ENCODE data around the gene DTYMK.

Gene DTYMK

DNA sequence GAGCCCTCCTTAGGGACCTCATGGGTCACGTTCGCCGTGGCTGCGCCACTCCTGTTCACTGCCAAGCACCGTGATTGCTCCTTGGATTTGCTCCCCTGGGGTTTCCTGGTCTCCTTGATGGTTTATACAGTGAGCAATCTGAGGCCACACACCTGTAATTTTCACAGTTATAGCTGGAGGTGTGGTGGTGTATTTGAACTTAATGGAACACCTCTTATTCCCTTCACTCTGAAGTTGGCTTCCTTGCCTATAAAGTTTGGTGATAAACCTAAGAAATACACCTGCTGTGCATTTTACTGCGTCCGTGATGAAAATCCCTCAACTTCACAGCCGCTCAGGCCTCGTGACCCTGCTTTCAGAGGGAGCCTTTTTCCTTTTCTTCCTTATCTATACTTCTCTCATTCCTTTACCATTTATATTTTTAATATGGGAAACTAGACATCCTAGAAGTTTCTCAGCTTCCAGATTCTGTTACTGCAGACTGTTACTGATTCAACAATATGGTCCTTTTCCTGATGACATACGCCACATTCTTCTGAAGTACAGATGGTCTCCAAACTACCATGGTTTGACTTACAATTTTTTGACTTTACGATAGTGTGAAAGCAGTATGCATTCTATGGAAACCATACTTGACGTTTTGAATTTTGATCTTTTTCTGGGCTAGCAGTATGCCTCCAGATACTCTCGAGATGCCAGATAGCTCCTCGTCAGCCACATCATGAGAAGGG, 40.5 kb downstream of the DTYMK start:
- DNase-seq (ENCODE audit: low read depth): no peak

DNA sequence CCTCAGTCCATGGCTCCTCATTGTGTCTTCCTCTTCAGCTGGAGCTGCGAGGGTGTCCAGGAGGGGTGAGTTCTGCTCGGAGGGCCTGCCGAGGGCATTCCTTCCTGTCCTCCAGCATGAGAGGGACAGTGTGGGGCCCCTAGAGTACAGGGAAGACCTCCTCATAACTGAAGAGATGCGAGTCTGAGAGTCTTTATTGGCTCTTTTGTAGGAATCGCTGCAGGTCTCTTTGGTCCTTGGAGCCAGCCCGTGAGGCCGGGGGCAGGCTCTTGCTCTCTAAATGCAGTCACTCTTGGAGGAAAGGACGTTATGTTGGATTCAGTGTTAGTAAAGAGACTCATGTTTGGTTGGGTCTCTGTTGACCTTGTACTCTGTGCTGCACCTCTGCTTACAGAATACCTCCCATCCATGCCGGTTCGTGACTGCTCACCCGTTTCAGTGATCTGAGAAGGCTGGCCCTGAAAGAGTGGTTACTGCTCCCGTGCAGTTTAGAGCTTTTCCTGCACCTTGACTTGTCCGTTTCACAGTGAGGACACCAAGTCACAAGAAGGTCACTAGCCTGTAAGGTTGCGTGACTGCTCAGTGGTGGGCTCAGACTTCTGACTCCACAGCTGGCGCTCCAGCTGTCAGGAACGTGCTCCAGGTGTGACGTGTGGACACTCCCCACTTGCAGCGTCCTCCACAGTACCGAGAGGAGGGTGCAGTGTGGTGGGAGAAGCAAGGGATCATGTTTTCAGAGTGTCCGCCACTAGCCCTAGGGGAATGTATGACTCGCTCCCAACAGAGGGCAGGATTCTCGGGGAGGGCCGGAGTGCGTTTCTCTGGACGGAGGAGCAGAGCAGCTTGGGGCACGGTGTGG, 41.3 kb downstream of the DTYMK start:
- no peak for DNase-seq (ENCODE audit: low read depth)

GRCh38 chr2:241641631-241642030, 45.0 kb downstream of the DTYMK start:
- DNase-seq (ENCODE audit: low read depth): no peak

DNA sequence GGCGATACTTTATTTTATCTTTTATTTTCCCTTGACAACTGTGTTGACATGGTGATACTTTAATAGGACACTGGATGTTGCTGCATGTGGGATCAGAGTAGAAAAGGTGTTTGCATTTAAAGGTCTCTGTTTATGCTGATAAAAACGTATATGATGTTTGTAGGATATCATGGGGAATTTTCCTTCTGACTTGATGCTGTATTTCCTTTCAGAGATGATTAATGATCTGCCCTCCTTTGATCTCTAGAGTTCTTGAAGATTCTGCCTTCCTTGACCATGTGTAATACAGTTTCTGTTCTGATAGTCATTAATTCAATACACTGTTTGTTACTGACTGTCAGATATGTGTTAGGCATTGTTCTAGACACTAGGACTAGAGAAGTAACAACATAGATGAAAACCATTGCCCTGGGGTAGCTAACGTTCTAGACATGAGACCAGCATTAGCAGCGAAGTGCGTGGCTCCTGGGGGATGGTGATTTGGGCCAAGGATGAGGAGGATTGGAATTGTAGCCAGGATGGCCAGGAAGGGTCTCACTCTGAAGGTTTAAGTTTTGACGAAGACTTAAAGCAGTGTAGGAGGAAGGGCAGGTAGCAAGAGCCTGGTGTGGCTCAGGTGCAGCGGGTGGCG, 46.3 kb downstream of the DTYMK start:
- DNase-seq (ENCODE audit: low read depth): no peak

- DNase-seq (ENCODE audit: low read depth): no peak
These were observed 47.2 kb downstream of the DTYMK start for GRCh38 chr2:241639385-241639784.

DNA sequence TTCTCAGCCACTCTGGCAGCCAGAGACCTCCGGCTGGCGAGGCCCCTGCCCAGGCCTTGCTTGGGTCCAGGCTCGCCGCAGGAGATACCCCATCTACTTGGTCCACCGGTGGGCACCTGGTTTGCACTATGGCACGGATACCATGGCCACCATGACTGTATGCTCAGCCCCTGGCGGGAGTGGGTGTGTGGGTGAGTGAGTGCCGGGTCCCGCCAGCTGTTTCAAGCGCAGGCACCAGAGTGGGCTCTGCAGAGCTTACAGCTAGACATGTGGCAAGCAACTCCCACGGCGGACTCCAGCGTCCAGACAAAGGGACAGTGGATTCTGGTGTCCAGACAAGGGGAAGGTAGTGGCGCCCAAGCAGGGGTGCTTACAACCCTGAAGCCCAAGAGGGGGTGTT, 47.7 kb downstream of the DTYMK start:
- no peak for DNase-seq (ENCODE audit: low read depth)

GRCh38 chr2:241637795-241638660, 48.6 kb downstream of the DTYMK start:
- DNase-seq (ENCODE audit: low read depth): no peak

DNA sequence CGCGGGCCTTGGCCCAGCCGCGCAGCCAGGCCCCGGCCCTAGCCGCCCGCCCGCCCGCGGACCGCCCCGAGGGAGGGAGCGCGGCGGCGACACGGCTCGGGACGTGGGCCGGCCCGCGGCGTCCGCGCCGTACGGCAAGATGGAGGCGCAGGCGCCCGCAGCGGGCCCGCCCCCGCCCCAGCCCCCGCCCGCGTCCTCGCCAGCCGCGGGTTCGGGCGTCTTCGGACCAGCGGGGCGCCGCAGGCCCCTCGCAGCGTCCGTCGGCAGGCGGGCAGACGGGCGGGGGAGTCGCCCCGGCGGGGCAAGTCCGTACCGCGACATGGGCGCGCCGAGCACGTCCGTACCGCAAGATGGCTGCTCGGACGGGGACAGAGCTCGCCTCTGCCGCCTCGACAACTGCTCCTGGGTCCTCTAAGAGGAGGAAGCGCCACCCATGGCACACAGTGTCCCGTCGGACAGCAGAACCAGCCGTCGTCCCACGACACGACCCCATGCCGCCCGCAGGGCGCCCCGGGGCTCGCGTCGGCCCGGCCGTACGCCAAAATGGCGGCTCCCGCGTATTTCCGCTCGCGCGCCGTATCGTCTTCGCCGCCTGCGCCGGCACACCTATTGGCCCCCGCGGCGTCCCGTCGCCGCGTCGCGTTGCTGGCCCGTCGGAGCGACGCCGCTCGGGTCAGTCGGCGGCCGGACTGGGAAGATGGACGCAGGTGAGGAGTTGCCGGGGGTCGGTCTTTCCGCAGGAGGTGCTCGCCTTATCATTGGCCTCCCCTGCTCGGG, 49.4 kb downstream of the DTYMK start, which contains the start of the genes ATG4B and THAP4:
Gene ATG4B (plus strand): TSS at position 676 of the 777 bp plus-strand sequence. CDS start 22 bp downstream, at position 698.
Gene THAP4 (minus strand): TSS at position 141 of the 777 bp plus-strand sequence. CDS start 141 bp downstream, outside the sequence.
- peak; percentile 40 for DNase-seq (ENCODE audit: low read depth)

GRCh38 chr2:241636182-241637017, 50.2 kb downstream of the DTYMK start:
- DNase-seq (ENCODE audit: low read depth): no peak

DNA sequence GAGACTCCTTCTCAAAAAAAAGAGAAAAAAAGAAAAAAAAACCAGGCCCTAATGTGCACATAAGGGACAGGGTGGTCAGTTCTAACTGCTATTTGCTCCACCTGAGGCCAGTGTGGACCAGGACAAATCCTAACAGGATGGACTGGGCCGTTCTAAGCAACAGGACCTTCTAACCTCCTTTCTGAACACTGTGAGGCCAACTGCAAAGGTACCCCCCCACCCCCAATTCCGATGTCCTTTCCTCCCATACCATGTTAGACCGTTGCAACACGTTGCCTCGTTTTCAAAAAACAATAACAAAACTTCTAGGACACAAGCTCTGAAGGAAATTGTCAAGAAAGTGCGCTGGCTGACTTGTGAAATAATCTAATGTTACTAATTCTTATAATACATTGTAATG, 50.9 kb downstream of the DTYMK start:
- no peak for DNase-seq (ENCODE audit: low read depth)

- DNase-seq (ENCODE audit: low read depth): no peak
These were observed 53.1 kb downstream of the DTYMK start for GRCh38 chr2:241633561-241633960.

DNA sequence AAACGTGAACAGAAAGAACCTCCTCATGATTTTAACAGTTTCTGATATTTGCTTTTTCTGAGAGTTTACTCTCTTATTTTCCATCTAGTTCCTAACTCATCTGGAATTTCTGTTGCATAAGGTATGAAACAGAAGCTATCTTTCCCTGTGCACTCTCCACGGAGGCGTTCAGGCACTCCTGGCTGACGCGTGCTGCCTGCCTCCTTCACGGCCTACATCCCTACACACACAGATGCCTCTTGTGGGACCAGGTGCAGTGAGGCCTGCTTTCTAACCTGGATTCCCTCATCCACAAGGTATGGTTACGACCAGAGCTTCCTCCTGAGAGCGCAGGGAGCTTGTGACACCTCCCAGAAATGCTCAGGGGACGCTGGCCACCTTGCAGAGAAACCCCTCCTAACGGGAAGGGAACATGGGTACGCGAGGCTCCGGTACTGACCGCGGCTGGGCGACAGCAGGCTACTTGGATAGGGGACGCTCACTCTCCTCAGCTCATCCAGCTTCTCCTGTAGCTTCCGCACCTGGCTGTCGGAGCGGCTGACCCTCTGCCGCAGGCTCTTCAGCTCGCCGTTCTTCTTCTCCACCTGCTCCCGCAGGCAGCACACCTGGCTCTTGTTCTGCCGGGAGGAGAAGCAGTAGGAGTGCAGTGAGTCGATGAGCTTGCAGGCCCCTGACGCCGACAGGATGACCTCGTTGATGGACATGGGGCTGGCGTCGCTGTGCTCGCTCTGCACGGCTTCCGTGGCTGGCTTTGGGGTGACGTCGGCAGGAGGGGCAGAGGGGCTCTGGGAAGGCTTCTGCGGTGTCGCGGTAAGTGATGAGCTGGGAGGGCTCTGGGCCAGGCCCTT, 53.9 kb downstream of the DTYMK start:
- no peak for DNase-seq (ENCODE audit: low read depth)

GRCh38 chr2:241629762-241630435, 56.7 kb downstream of the DTYMK start:
- DNase-seq (ENCODE audit: low read depth): no peak

DNA sequence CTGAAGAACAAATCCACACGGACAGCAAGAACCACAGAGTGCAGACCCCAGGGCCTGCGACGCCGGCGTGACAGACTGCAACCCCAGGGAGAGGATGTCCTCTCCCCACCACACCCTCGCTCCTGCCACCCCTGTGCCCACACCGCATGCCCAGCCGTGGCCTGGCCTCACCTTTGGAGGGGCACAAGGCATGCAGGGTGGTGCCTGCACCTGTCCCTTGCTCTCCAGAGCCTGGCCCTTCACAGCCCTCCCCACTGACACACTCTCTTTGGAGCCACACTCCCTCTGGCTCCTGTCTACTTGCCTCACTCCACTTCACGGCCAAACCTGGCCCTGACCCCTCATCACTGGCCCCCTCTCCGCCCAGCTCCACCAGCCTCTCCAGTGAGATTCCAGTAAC, 58.9 kb downstream of the DTYMK start:
- no peak for DNase-seq (ENCODE audit: low read depth)
